ENCODE measurements around the gene MS4A1.
"Not testable (repeated sequence)": the region's sequence is repeated elsewhere in the genome, so short reads cannot be mapped to it uniquely, and the experiment has no call there.

MS4A1 gene

DNA sequence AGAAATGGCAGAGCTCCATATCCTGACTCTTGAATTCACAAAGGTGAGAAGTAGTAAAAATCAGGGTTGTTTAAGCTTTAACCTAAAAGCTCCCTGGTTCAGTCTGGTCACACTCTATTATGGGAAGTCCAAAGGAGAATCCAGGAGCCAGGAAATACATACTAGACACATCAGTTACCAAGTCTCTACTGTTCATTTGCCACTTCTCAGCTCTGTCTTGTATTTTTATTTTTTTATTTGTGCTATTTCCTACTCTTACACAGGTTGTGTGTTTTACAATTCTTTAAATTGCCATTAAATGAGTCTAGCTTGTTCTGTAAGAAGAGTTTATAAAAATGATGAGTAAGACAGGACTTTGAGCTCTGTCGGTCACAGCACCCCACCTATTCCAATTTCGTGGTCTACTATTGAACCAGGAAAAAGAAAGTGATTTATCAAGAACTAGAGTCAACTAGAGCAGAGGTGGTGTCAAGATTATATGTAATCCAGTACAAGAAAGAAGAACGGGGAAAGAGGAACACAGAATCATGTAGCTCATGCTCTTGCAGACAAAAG lies 46.7 kb downstream of the MS4A1 start:
- no peak for DNase-seq (ENCODE audit: low spot score)

DNA sequence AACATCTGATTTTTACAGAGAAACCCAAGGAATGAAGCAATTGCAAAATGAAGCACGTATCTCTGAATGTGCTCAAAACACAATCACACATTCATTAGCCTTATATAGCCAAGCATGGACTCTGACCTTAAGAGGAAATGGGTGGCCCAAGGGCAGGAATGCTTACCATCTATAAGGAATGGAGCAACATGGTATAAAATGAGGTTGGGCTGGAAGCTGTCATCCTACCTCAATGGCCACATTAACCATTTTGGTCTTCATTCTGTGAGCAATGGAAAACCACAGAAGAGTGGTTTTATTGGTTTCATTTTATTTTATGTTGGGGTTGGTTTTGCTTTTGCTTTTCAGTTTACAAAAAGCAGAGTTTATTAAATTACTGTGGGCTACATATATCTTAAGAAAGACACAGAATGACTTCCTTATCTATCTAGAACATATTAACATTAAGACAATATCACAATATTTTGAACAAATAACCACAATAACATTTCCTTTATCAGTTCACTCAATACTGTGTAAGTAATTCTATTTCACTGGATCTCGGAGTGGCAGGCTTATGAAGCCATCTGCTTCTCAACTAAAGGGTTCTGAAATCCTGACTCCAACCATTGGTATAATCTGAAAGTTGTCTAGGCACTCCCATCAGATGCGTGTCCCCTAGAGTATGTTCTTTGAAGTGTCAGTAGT lies 48.7 kb downstream of the MS4A1 start:
- DNase-seq (ENCODE audit: low spot score), result no peak

- DNase-seq (ENCODE audit: low spot score), result not testable (repeated sequence)
Observed at GRCh38 chr11:60509609-60510008, 54.0 kb downstream of the MS4A1 start.

- not testable (repeated sequence) for DNase-seq (ENCODE audit: low spot score)
Observed at GRCh38 chr11:60510209-60510608, 54.6 kb downstream of the MS4A1 start.

GRCh38 chr11:60511393-60511792 lies 55.7 kb downstream of the MS4A1 start:
- DNase-seq (ENCODE audit: low spot score), result no peak

GRCh38 chr11:60512651-60513225 lies 57.1 kb downstream of the MS4A1 start:
- DNase-seq (ENCODE audit: low spot score), result no peak

GRCh38 chr11:60513496-60514460 lies 58.1 kb downstream of the MS4A1 start:
- no peak for DNase-seq (ENCODE audit: low spot score)

- DNase-seq (ENCODE audit: low spot score), result no peak
Observed at GRCh38 chr11:60515144-60515855, 59.7 kb downstream of the MS4A1 start, which contains the start of gene MS4A13. TSS of gene MS4A13 (plus strand) at chr11:60515392. CDS start at chr11:60518084, 2,692 bp downstream.
